Measurements from ENCODE around the gene BEAN1.

GRCh38 chr16:66432429-66432828, 5.3 kb downstream of the BEAN1 start:
- no peak for TF ChIP-seq CTCF (tag by site-specific recombination; IDR thresholded peaks at IDR 0.05)
- no peak for TF ChIP-seq ZNF645 (tag by site-specific recombination; IDR thresholded peaks at IDR 0.05)
- no peak for TF ChIP-seq ZNF513 (tag by site-specific recombination; IDR thresholded peaks at IDR 0.05)
- no peak for TF ChIP-seq ZNF791 (tag by site-specific recombination; IDR thresholded peaks at IDR 0.05)
- TF ChIP-seq ZNF747 (tag by site-specific recombination; IDR thresholded peaks at IDR 0.05): no peak

Data from HEK293 (cell line).